ENCODE results near the gene PSMA7.

Gene PSMA7

DNA sequence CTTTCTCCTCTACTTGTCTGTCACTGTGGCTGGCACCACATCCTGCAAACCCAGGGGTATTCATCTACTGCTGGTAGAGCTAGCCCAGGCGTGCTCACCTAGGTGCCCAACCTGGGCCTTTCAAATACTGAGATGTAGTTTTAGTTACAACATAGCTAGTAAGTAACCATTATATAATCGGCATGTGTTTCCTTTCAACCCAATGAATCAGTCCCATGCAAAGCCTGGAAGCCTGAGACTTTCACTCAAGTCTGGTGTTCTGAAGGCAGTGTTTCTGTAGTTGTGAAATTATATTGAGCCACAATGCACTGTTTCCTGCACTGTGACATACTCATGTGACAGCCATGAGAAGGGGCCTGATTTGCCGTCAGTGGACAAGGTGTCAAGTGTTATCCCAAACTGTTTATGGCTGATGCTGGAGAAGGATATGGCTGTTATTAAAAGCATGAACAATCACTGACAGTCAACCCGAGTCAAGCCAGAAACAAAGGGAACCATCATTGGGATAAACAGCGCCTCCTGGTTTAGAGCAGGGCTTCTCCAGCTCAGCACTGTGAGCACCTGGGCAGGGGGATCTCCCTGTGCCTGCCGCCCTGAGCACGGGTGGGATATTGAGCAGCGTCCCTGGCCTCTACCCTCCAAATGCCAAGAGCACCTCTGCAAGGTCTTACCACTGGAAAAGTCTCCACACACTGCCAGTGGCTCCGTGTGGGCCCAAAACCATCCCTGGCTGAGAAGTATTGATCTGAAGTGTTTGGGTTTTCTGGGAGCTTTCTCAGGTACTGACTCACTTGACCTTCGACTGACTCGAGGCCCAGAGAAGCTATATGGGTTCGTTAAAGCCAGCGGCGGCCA, 1.6 kb downstream of the PSMA7 start:
- intact Hi-C loops (cut with DNase I; ENCODE audit: low total_unique reads), result loop anchor here (2.0 to 5.0 kb wide), 2 partner anchors 19 to 74 kb away; partner anchors contain the start of genes LSM14B and TAF4
- Histone ChIP-seq H3K4me3 (peak overlapping the region; percentile 68 to 72), H3K4me1 (peaks cover 4 to 37% (median 32%) of the 10 kb centered on the region in 4 donors), H3K27me3 (no peaks in the 10 kb centered on the region), H3K27ac (peak overlapping the region; percentile 87 to 95), H3K36me3 (peaks cover 28 to 42% (median 41%) of the 10 kb centered on the region in 3 donors), H3K9me3 (no peaks in the 10 kb centered on the region)
- TF ChIP-seq, protein P1, sequence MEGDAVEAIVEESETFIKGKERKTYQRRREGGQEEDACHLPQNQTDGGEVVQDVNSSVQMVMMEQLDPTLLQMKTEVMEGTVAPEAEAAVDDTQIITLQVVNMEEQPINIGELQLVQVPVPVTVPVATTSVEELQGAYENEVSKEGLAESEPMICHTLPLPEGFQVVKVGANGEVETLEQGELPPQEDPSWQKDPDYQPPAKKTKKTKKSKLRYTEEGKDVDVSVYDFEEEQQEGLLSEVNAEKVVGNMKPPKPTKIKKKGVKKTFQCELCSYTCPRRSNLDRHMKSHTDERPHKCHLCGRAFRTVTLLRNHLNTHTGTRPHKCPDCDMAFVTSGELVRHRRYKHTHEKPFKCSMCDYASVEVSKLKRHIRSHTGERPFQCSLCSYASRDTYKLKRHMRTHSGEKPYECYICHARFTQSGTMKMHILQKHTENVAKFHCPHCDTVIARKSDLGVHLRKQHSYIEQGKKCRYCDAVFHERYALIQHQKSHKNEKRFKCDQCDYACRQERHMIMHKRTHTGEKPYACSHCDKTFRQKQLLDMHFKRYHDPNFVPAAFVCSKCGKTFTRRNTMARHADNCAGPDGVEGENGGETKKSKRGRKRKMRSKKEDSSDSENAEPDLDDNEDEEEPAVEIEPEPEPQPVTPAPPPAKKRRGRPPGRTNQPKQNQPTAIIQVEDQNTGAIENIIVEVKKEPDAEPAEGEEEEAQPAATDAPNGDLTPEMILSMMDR (IDR thresholded peaks at IDR 0.05), result no peak
- DNase-seq, result no peak

DNA sequence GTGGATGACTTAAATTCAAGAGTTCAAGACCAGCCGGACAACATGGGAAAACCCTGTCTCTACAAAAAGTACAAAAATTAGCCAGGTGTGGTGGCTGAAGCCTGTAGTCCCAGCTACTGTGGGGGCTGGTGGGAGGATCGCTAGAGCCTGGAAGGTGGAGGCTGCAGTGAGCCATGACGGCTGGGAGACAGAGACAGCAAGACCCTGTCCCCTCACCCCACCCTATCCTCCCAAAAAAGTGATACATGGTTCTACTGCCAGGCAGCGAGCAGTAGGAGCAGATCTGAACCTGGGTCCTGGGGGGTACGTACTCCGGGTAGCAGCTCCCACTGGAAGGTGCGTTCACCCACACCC, 2.2 kb downstream of the PSMA7 start:
- Histone ChIP-seq H3K36me3 (peaks cover 28 to 48% (median 47%) of the 10 kb centered on the region in 3 donors), H3K4me1 (peaks cover 4 to 36% (median 30%) of the 10 kb centered on the region in 4 donors), H3K27me3 (no peaks in the 10 kb centered on the region), H3K4me3 (no peak overlapping the region), H3K27ac (peak overlapping the region; percentile 87 to 95), H3K9me3 (no peaks in the 10 kb centered on the region)
- TF ChIP-seq, protein P1 (IDR thresholded peaks at IDR 0.05), result no peak
- DNase-seq, result no peak
- intact Hi-C loops (cut with DNase I; ENCODE audit: low total_unique reads), result loop anchor here (5.0 kb wide), 1 partner anchor 74 kb away; the partner anchor contains the start of gene TAF4

DNA sequence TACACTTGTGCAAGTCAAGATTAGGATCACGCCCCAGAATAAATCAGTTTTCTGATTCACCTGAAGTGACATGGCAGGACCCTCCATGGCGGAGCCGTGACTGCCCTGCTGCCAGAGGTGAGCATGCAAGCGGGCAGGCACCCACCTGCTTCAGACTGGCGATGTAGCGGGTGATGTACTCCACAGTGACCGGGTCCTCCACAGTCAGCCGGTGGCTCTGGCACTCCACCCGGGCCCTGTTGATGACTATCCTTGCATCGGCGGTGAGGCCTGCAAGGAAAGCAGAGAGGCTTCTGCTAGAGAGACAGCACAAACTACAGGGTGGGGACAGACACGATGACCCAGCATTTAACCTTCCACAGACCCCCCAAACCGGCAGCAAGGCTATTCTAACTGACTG, 3.6 kb downstream of the PSMA7 start:
- H3K27ac ChIP-seq, result peak overlapping the region in 1 of 2 donors; percentile 16
- no peaks in the 10 kb centered on the region for H3K9me3 ChIP-seq
- H3K27me3 ChIP-seq, result no peaks in the 10 kb centered on the region
- intact Hi-C loops (cut with DNase I; ENCODE audit: low total_unique reads), result loop anchor here (5.0 kb wide), 3 partner anchors 72 to 127 kb away; partner anchors contain the start of gene TAF4
- H3K36me3 ChIP-seq, result peaks cover 28 to 62% (median 59%) of the 10 kb centered on the region in 3 donors
- DNase-seq, result no peak
- no peak overlapping the region for H3K4me3 ChIP-seq
- TF ChIP-seq, protein P1 (IDR thresholded peaks at IDR 0.05), result no peak
- H3K4me1 ChIP-seq, result peaks cover 4 to 23% (median 20%) of the 10 kb centered on the region in 4 donors

DNA sequence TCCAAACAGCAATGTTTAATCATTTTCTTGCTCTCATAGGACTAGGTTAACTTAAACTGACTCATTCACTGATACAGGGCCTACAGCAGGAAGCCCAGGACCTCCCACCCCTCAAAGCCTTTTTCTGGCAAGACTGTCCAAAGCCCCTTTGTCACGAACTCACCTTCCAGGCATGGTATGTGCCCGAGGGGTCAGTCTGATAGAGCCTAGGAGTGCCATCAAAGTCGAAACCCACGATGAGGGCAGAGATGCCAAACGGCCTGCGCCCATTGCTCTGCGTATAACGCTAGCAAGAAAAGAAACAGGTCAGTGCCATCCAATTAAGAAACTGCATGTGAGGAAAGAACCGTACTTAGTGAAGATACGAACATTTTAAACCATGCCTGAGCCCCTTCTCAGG, 4.3 kb downstream of the PSMA7 start:
- no peak overlapping the region for H3K4me3 ChIP-seq
- peaks cover 4 to 25% (median 21%) of the 10 kb centered on the region in 4 donors for H3K4me1 ChIP-seq
- intact Hi-C loops (cut with DNase I; ENCODE audit: low total_unique reads), result loop anchor here (5.0 kb wide), 2 partner anchors 112 to 127 kb away; no protein-coding TSS in a partner anchor
- no peak for DNase-seq
- TF ChIP-seq, protein P1 (IDR thresholded peaks at IDR 0.05), result no peak
- H3K27ac ChIP-seq, result no peak overlapping the region
- H3K27me3 ChIP-seq, result no peaks in the 10 kb centered on the region
- H3K9me3 ChIP-seq, result no peaks in the 10 kb centered on the region
- H3K36me3 ChIP-seq, result peaks cover 28 to 69% (median 64%) of the 10 kb centered on the region in 3 donors

DNA sequence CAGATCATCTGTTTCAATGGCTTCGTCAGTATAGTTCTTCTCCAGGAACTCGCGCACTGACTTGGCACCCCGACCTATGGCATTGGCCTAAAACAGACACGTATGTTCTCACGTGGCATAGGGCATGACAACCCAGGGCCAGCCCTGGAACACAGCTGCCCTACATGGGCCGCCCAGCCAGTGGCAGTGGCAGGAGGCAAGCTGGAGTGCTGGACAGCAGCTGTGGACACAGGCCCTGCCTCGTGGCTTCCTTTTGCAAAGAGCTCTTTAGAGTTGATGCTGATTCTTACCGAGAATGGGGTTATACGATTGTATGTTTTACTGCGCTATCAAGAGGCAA, 5.0 kb downstream of the PSMA7 start:
- intact Hi-C loops (cut with DNase I; ENCODE audit: low total_unique reads), result loop anchor here (5.0 kb wide), 2 partner anchors 111 to 126 kb away; no protein-coding TSS in a partner anchor

More for the DNA sequence above, 5.0 kb downstream of the PSMA7 start:
- Histone ChIP-seq H3K27ac (no peak overlapping the region), H3K27me3 (no peaks in the 10 kb centered on the region), H3K36me3 (peaks cover 30 to 77% (median 72%) of the 10 kb centered on the region in 3 donors), H3K4me3 (no peak overlapping the region), H3K4me1 (peaks cover 4 to 25% (median 21%) of the 10 kb centered on the region in 4 donors), H3K9me3 (no peaks in the 10 kb centered on the region)
- TF ChIP-seq, protein P1 (IDR thresholded peaks at IDR 0.05), result no peak
- DNase-seq, result no peak

Measured in tibial artery (tissue), 4 donors.